NCI-H187 (cell line): ENCODE data around the gene WBP1L.
"Not testable (repeated sequence)": the region's sequence is repeated elsewhere in the genome, so short reads cannot be mapped to it uniquely, and the experiment has no call there.

Experiments
- DNase-seq, 2 experiments: peaks; one replicate each; lab custom pipeline; 2025; lab: John Stamatoyannopoulos, UW

WBP1L gene

DNA sequence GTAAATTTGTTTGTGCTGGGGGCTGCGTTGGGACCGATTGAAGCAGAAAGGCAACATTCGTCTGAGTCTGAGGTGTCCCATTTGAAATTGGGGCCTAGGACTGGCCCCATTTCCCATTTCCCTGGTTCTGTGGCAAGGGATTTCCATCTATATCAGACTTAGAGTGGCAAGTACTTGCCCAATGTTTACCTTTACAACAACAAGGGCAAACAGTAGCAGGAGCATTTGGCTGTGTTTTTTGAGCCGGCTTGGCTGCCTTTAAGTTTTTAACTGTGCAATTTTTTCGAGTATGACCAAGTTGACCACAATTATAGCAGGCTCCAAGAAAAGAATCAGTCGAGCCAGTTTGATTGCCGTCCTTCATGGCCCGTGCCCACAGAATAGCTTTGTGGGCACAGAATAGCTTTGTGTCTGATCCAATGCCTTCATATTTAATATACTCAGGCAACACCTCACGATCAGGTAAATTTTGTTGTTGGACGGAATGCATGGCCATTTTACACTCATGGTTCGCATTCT, 98.1 kb downstream of the WBP1L start:
- no peak for DNase-seq

DNA sequence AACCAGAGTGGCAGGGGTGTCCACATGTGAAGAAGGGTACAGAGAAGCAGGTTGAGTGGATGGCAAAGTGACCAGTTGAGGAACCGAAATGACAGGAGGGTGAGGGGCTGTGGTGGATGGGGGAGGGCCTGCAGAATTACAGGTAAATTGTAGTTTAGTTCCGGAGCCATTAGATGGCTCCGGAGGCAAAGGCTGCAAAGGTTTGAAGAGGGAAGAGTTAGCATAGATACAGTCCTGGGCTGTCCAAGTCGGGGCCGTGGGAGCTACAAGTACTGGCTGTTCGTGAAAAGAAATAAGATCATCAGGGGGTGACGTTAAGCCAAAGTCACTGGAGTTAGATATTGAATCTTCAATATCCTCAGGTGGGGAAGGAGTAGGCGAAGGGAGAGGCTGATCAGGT, 99.4 kb downstream of the WBP1L start:
- DNase-seq, result not testable (repeated sequence)

DNA sequence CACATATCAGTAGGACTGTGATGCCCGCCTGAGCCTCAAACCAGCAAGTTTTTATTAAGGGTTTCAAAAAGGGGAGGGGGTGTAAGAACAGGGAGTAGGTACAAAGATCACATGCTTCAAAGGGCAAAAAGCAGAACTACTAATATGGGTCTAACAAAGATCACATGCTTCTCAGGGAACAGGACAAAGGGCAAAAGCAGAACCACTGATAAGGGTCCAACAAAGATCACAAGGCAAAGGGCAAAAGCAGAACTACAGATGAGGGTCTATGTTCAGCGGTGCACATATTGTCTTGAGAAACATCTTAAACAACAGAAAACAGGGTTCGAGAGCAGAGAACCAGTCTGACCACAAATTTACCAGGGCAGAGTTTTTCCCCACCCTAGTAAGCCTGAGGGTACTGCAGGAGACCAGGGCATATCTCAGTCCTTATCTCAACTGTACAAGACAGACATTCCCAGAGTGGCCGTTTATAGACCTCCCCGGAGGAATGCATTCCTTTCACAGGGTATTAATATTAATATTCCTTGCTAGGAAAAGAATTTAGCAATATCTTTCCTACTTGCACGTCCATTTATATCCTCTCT, 100.5 kb downstream of the WBP1L start:
- not testable (repeated sequence) for DNase-seq

DNA sequence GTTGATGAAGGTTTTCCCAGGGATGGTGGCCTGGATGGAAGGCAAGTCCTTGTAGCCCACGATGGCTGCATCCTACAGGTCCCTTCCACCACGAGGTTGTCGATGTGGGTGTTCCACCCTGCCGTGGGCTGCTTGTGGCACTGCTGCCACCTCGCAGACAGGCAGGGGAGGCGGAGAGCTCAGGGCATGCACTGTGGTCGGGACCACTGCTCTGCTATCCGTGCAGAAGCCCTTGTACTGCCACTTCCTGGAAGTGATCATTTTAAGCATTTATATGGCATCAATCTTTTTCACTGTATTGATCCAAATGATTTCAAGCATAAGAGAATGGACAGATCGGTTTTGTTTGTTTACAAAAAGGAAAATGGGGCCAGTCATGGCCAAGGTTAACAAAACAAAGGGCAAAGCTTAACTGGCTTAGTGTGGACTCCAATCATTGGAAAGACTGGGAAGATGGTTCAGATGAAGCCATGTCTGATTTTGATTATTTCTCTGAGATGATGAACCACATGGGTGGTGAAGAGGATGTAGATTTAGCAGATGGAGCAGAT, 101.7 kb downstream of the WBP1L start:
- DNase-seq, result no peak

DNA sequence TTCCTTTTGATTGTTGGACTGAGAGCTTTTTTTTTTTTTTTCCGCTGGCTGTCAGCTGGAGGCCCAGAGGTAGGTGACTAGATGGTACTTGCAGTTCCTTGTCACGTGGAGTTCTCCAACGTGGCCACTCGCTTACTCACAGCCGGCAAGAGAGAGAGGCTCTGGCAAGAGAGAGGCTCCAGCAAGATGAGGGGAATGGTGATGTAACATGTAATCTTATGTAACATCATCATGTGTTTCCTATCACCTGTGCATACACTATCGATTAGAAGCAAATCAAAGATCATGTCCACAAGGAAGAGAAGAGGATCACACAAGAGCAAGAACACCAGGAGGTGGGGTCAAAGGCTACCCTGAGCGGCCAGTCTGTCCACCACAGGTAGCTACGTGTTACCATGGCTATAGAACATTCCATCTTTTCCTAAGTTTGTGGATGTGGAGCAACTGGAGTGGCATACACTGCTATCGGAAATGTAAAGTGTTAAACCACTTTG, 106.3 kb downstream of the WBP1L start:
- DNase-seq, result no peak

DNA sequence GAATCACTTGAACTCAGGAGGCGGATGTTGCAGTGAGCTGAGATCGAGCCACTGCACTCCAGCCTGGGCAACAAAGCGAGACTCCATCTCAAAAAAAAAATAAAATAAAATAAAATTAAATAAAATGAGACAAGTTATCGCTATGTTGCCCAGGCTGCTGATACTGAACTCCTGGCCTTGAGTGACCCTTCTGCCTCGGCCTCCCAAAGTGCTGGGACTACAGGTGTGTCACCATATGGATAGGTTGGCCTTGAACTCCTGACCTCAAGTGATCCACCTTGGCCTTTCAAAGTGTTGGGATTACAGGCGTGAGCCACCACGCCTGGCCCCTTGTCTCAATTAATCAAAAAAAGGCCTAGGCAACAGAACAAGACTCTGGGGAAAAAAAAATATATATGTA, 109.5 kb downstream of the WBP1L start:
- DNase-seq, result not testable (repeated sequence)

DNA sequence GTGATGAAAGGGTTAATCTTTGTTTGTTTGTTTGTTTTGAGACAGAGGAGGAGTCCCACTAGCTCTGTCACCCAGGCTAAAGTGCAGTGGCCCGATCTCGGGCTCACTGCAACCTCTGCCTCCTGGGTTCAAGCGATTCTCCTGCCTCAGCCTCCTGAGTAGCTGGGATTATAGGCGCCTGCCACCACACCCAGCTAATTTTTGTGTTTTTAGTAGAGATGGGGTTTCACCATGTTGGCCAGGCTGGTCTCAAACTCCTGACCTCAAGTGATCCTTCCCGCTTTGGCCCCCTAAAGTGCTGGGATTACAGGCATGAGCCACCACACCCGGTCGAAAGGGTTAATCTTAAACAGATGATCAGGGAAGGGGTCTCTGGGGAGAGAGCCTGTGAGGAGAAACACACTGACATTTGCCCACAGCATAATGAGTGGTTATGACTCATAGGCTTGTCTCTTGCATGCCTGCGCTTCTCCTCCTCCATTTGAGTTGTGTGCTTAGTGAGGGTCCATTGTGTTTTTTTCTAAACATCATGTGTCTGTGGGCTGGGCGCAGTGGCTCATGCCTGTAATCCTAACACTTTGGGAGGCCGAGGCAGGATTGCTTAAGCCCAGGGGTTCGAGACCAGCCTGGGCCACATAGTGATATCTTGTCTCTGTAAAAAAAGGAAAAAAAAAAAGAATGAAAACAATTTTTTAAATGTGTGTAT, 112.1 kb downstream of the WBP1L start:
- DNase-seq, result not testable (repeated sequence)

DNA sequence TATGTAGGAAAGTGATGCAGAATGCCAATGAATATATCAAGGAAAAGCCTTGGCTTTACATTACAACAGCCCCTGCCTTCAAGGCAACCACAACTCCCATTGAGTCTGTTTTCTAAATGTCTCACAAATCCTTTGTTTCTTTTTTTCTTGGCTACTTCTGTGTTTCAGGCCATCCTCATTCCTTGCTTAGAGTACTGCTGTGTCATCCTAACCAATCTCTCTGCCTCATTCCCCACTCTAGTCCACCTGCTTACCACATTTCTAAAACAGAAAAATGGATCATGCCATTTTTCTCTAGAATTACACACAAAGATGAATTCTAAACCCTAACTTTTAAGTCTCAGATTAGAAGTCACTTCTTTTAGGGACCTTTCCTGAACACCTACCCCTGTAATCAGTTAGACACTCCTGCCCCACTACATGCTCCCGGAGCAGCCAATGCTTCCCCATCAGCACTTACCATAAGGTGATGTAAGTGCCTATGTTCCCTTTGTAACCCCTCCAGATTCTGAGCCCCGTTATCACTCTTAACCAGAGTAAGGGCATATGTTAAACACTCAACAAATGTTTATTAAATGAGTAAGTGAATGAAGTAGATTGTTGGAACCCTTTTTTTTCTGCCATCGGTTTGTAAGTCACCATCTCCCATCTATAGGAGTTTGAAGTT, 113.1 kb downstream of the WBP1L start:
- no peak for DNase-seq

DNA sequence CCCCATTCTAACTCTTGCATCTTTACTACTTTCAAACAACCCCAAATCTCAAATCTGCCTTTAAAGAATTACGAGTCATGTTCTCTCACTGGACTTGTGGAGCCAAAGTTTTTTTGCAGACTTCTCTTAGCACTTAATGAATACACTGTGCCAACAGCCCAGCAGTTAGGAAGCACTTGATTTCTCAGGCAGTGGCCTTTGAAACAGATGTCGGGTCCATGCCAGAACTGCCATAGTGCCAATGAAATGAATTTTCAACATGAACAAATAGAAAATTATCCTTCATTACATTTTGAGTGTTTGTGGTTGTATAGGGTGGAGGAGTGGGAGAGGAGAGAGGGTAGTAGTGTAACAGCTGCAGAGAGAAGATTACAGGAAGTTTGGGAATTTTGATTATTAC, 116.2 kb downstream of the WBP1L start:
- DNase-seq, result no peak

DNA sequence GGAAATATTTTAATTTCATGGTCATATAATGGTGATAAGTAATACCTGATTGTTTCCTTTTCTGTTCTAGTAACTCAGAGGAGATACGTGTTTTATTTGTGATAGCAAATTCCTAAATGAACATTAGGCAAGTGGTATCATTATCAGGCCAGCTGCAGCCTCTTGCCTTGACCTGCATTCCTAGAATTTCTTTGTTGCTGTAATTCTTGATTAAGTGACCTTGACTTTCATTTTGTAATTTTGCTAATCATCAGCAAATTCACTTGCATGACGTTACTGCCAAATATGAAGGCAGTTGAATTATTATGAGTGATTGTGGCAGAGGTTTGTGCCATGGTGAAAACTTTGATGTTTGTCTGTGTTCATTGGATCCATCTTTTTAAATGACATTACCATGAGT, 119.9 kb downstream of the WBP1L start:
- DNase-seq, result no peak

DNA sequence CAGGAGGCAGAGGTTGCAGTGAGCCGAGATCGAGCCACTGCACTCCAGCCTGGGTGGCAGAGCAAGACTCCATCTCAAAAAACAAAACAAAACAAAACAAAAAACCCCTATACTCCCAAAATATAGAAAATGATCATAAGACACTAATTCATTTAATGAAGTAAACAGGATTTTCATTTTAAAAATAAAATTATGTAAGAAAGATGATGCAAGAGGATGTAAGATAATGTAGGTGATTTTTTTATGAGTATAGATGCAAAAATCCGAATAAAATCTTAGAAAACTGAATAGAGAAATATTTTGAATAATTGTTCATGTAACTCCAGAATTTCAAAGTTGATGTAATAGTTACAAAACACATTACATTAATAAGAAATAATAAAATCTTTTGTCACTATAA, 121.9 kb downstream of the WBP1L start:
- DNase-seq, result no peak
